Osteoblast (primary cell): ENCODE results near the gene TNPO3. TPM values are rescaled to one million over a fixed set of nuclear protein-coding genes. Genes with fewer than 3 reads are reported as not detected.

Experiments used
- DNase-seq: peaks from one replicate; pipeline ENCODE4 v3.0.0; 2011; ENCODE audit warnings: low spot score, mixed read lengths; ENCODE audit not compliant: insufficient read length; ENCODE audit errors: missing footprints
- H2AFZ ChIP-seq: 2 replicates; pipeline ENCODE4 v1.6.0; 2011; ENCODE audit warnings: mild to moderate bottlenecking, low read length
- H3K27ac ChIP-seq: 2 replicates; pipeline ENCODE4 v1.5.1; 2011; ENCODE audit warnings: mild to moderate bottlenecking, low read depth, low read length, moderate library complexity
- H3K27me3 ChIP-seq: 2 replicates; pipeline ENCODE4 v1.6.0; 2012; ENCODE audit warnings: mild to moderate bottlenecking, control low read depth, inconsistent platforms, low read length, moderate library complexity; ENCODE audit not compliant: insufficient read depth
- H3K36me3 ChIP-seq: 2 replicates; pipeline ENCODE4 v1.5.1; 2011; ENCODE audit warnings: mild to moderate bottlenecking, low read length, control low read depth, moderate library complexity; ENCODE audit not compliant: insufficient read depth
- H3K4me1 ChIP-seq: 2 replicates; pipeline ENCODE4 v1.5.1; 2011; ENCODE audit warnings: mild to moderate bottlenecking, low read length, control low read depth, moderate library complexity; ENCODE audit not compliant: insufficient read depth
- H3K4me2 ChIP-seq: 2 replicates; pipeline ENCODE4 v1.6.0; 2011; ENCODE audit warnings: mild to moderate bottlenecking, low read length; ENCODE audit not compliant: insufficient read depth
- H3K4me3 ChIP-seq: fragments of 200-600 bp; sonication (generic); 3 replicates; pipeline ENCODE4 v1.5.1; 2012; ENCODE audit warnings: mild to moderate bottlenecking, low read length, inconsistent platforms; ENCODE audit not compliant: insufficient read depth
- H3K79me2 ChIP-seq: 2 replicates; pipeline ENCODE4 v1.6.0; 2012; ENCODE audit warnings: mild to moderate bottlenecking, low read length, control low read depth, inconsistent platforms; ENCODE audit not compliant: insufficient read depth
- H3K9me3 ChIP-seq: 2 replicates; pipeline ENCODE4 v1.5.1; 2011; ENCODE audit warnings: low read depth, low read length, control low read depth
- H4K20me1 ChIP-seq: 2 replicates; pipeline ENCODE4 v1.6.0; 2012; ENCODE audit warnings: mild to moderate bottlenecking, low read length, control low read depth; ENCODE audit not compliant: insufficient read depth
- CTCF ChIP-seq: IDR thresholded peaks from 2 replicates; pipeline ENCODE4 v1.5.1; 2011; ENCODE audit warnings: mild to moderate bottlenecking, low read depth, low read length, moderate library complexity; ENCODE audit errors: extremely low read depth
- total RNA-seq: library from RNA; depleted of rRNA; stranded (reverse); fragments of >200 nt; gene quantifications from 2 replicates; pipeline ENCODE4 v1.2.3, GENCODE V29; 2012

Gene TNPO3
- total RNA-seq, 1 donor = 56.1 TPM

- H3K27ac ChIP-seq = no peak overlapping the region
- H3K4me3 ChIP-seq = no peak overlapping the region
- H3K27me3 ChIP-seq = peaks cover 20% of the 10 kb centered on the region
- no peaks in the 10 kb centered on the region for H3K36me3 ChIP-seq
- DNase-seq = no peak
- H4K20me1 ChIP-seq = no peaks in the 10 kb centered on the region
- TF ChIP-seq CTCF = no peak
- H3K4me2 ChIP-seq = no peak overlapping the region
- H3K4me1 ChIP-seq = no peaks in the 10 kb centered on the region
- H2AFZ ChIP-seq = no peak overlapping the region
- no peaks in the 10 kb centered on the region for H3K9me3 ChIP-seq
- H3K79me2 ChIP-seq = no peaks in the 10 kb centered on the region
Measured at GRCh38 chr7:129074994-129075393, 20.1 kb upstream of the TNPO3 start.

DNA sequence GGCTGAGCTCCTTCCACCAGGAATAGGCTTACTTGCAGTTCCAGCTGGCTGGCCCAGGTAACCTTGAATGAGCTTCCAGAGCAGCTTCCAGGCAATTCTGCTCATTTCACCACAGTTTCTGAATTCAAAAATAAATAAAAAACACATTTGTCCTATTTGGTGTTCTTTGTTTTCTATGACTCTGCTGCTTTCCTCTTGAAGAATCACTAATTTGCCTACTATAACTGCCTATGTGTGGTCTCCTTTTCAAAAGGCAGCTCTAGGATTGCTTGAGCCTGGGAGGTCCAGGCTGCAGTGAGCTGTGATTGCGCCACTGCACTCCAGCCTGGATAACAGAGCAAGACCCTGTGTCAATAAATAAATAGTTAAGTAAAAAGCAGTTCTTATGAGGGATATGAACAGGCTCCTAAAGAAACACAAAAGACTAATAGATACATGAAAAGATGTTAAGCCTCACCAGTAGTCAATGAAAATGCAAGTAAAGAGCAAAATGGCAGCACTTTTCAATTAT lies 19.5 kb upstream of the TNPO3 start:
- DNase-seq = no peak
- no peak overlapping the region for H2AFZ ChIP-seq
- no peaks in the 10 kb centered on the region for H3K79me2 ChIP-seq
- no peaks in the 10 kb centered on the region for H3K4me1 ChIP-seq
- no peak overlapping the region for H3K4me3 ChIP-seq
- H3K36me3 ChIP-seq = no peaks in the 10 kb centered on the region
- no peak overlapping the region for H3K27ac ChIP-seq
- peaks cover 26% of the 10 kb centered on the region for H3K27me3 ChIP-seq
- no peaks in the 10 kb centered on the region for H4K20me1 ChIP-seq
- no peak for TF ChIP-seq CTCF
- no peak overlapping the region for H3K4me2 ChIP-seq
- H3K9me3 ChIP-seq = no peaks in the 10 kb centered on the region

- H2AFZ ChIP-seq = no peak overlapping the region
- H4K20me1 ChIP-seq = no peaks in the 10 kb centered on the region
- DNase-seq = no peak
- no peaks in the 10 kb centered on the region for H3K79me2 ChIP-seq
- no peak overlapping the region for H3K27ac ChIP-seq
- H3K4me2 ChIP-seq = no peak overlapping the region
- no peaks in the 10 kb centered on the region for H3K9me3 ChIP-seq
- no peak overlapping the region for H3K4me3 ChIP-seq
- H3K27me3 ChIP-seq = peaks cover 31% of the 10 kb centered on the region
- H3K4me1 ChIP-seq = no peaks in the 10 kb centered on the region
- TF ChIP-seq CTCF = no peak
- no peaks in the 10 kb centered on the region for H3K36me3 ChIP-seq
Measured at GRCh38 chr7:129073738-129074137, 18.8 kb upstream of the TNPO3 start.

DNA sequence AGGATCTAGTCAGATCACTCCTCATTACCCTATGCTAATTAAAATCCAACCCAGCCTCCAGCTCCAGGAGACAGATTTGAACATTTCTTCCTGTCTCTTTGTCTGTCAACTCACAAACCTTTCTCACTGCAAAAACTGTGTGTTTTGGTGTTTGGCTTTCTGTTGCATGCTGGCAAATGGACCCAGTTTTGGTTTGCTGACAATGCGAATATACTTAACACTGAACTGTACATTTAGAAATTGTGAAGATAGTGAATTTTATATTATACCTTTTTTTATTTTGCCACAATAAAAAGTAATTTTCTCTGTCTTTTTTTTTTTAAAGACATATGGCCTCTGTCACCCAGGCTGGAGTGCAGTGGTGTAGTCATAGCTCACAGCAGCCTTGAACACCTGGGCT lies 18.3 kb upstream of the TNPO3 start:
- Histone ChIP-seq H3K4me3 (no peak overlapping the region), H3K79me2 (no peaks in the 10 kb centered on the region), H3K9me3 (no peaks in the 10 kb centered on the region), H3K27me3 (peaks cover 28% of the 10 kb centered on the region), H4K20me1 (no peaks in the 10 kb centered on the region), H3K27ac (no peak overlapping the region), H3K4me2 (no peak overlapping the region), H2AFZ (no peak overlapping the region), H3K4me1 (no peaks in the 10 kb centered on the region), H3K36me3 (no peaks in the 10 kb centered on the region)
- DNase-seq = no peak
- no peak for TF ChIP-seq CTCF
